ENCODE results near the gene FTSJ1.

FTSJ1 gene

GRCh38 chrX:48496660-48497059 lies 20.7 kb downstream of the FTSJ1 start:
- no peak for TF ChIP-seq POLR2A (IDR thresholded peaks at IDR 0.05; ENCODE audit: low read depth, low read length)
- FAIRE-seq (no peak), DNase-seq (ENCODE audit: insufficient read length, low spot score) (no peak)

- DNase-seq (ENCODE audit: insufficient read length, low spot score) (no peak), FAIRE-seq (no peak)
- no peak for TF ChIP-seq POLR2A (IDR thresholded peaks at IDR 0.05; ENCODE audit: low read depth, low read length)
Measured at GRCh38 chrX:48497871-48498270, 21.9 kb downstream of the FTSJ1 start.

- no peak for TF ChIP-seq POLR2A (IDR thresholded peaks at IDR 0.05; ENCODE audit: low read depth, low read length)
- FAIRE-seq (no peak), DNase-seq (ENCODE audit: insufficient read length, low spot score) (peak; percentile 30)
Measured at GRCh38 chrX:48498374-48498809, 22.4 kb downstream of the FTSJ1 start.

GRCh38 chrX:48504261-48504660 lies 28.3 kb downstream of the FTSJ1 start:
- DNase-seq (ENCODE audit: insufficient read length, low spot score) (no peak), FAIRE-seq (no peak)
- TF ChIP-seq POLR2A (IDR thresholded peaks at IDR 0.05; ENCODE audit: low read depth, low read length), result no peak

GRCh38 chrX:48505481-48505880 lies 29.5 kb downstream of the FTSJ1 start:
- DNase-seq (ENCODE audit: insufficient read length, low spot score) (no peak), FAIRE-seq (no peak)
- no peak for TF ChIP-seq POLR2A (IDR thresholded peaks at IDR 0.05; ENCODE audit: low read depth, low read length)

- no peak for DNase-seq (ENCODE audit: insufficient read length, low spot score)
- FAIRE-seq, result no peak
Measured at GRCh38 chrX:48507246-48507645, 31.2 kb downstream of the FTSJ1 start.

GRCh38 chrX:48508400-48509244 lies 32.6 kb downstream of the FTSJ1 start, which contains the start of gene PORCN:
Gene PORCN, plus strand, starts transcription at chrX:48508992. Its CDS starts 829 bp downstream, at chrX:48509821.
- DNase-seq (ENCODE audit: insufficient read length, low spot score) (no peak), FAIRE-seq (no peak)
- peak; percentile 60 for TF ChIP-seq POLR2A (IDR thresholded peaks at IDR 0.05; ENCODE audit: low read depth, low read length)

More at GRCh38 chrX:48507246-48507645, 31.2 kb downstream of the FTSJ1 start:
- no peak for TF ChIP-seq POLR2A (IDR thresholded peaks at IDR 0.05; ENCODE audit: low read depth, low read length)

- DNase-seq (ENCODE audit: insufficient read length, low spot score), result no peak
- no peak for FAIRE-seq
- no peak for TF ChIP-seq POLR2A (IDR thresholded peaks at IDR 0.05; ENCODE audit: low read depth, low read length)
Measured at GRCh38 chrX:48509245-48509590, 33.2 kb downstream of the FTSJ1 start.

GRCh38 chrX:48509619-48510018 lies 33.6 kb downstream of the FTSJ1 start:
- FAIRE-seq (no peak), DNase-seq (ENCODE audit: insufficient read length, low spot score) (no peak)
- no peak for TF ChIP-seq POLR2A (IDR thresholded peaks at IDR 0.05; ENCODE audit: low read depth, low read length)

GRCh38 chrX:48511560-48511959 lies 35.6 kb downstream of the FTSJ1 start:
- DNase-seq (ENCODE audit: insufficient read length, low spot score) (no peak), FAIRE-seq (no peak)
- TF ChIP-seq POLR2A (IDR thresholded peaks at IDR 0.05; ENCODE audit: low read depth, low read length), result no peak

- TF ChIP-seq POLR2A (IDR thresholded peaks at IDR 0.05; ENCODE audit: low read depth, low read length), result no peak
- FAIRE-seq (no peak), DNase-seq (ENCODE audit: insufficient read length, low spot score) (no peak)
Measured at GRCh38 chrX:48512371-48512935, 36.5 kb downstream of the FTSJ1 start.

GRCh38 chrX:48513670-48514069 lies 37.7 kb downstream of the FTSJ1 start:
- no peak for DNase-seq (ENCODE audit: insufficient read length, low spot score)
- FAIRE-seq, result no peak
- TF ChIP-seq POLR2A (IDR thresholded peaks at IDR 0.05; ENCODE audit: low read depth, low read length), result no peak

GRCh38 chrX:48514126-48514806 lies 38.3 kb downstream of the FTSJ1 start:
- FAIRE-seq, result no peak
- TF ChIP-seq POLR2A (IDR thresholded peaks at IDR 0.05; ENCODE audit: low read depth, low read length), result no peak
- DNase-seq (ENCODE audit: insufficient read length, low spot score), result no peak

- FAIRE-seq, result no peak
- no peak for TF ChIP-seq POLR2A (IDR thresholded peaks at IDR 0.05; ENCODE audit: low read depth, low read length)
- no peak for DNase-seq (ENCODE audit: insufficient read length, low spot score)
Measured at GRCh38 chrX:48514868-48515460, 39.0 kb downstream of the FTSJ1 start.

All from H54 (cell line).